Osteoblast (primary cell): ENCODE data around the gene CTNNA1. TPM values are rescaled to one million over a fixed set of nuclear protein-coding genes. Genes with fewer than 3 reads are reported as not detected.
A peak's percentile ranks its signal among the peaks of the same experiment; 100 is the strongest.
"Not testable (repeated sequence)": the region's sequence is repeated elsewhere in the genome, so short reads cannot be mapped to it uniquely, and the experiment has no call there.

Source experiments
- DNase-seq: peaks from one replicate; pipeline ENCODE4 v3.0.0; 2011; ENCODE audit warnings: low spot score, mixed read lengths; ENCODE audit not compliant: insufficient read length; ENCODE audit errors: missing footprints
- H2AFZ ChIP-seq: 2 replicates; pipeline ENCODE4 v1.6.0; 2011; ENCODE audit warnings: mild to moderate bottlenecking, low read length
- H3K27ac ChIP-seq: 2 replicates; pipeline ENCODE4 v1.5.1; 2011; ENCODE audit warnings: mild to moderate bottlenecking, low read depth, low read length, moderate library complexity
- H3K27me3 ChIP-seq: 2 replicates; pipeline ENCODE4 v1.6.0; 2012; ENCODE audit warnings: mild to moderate bottlenecking, control low read depth, inconsistent platforms, low read length, moderate library complexity; ENCODE audit not compliant: insufficient read depth
- H3K36me3 ChIP-seq: 2 replicates; pipeline ENCODE4 v1.5.1; 2011; ENCODE audit warnings: mild to moderate bottlenecking, low read length, control low read depth, moderate library complexity; ENCODE audit not compliant: insufficient read depth
- H3K4me1 ChIP-seq: 2 replicates; pipeline ENCODE4 v1.5.1; 2011; ENCODE audit warnings: mild to moderate bottlenecking, low read length, control low read depth, moderate library complexity; ENCODE audit not compliant: insufficient read depth
- H3K4me2 ChIP-seq: 2 replicates; pipeline ENCODE4 v1.6.0; 2011; ENCODE audit warnings: mild to moderate bottlenecking, low read length; ENCODE audit not compliant: insufficient read depth
- H3K4me3 ChIP-seq: fragments of 200-600 bp; sonication (generic); 3 replicates; pipeline ENCODE4 v1.5.1; 2012; ENCODE audit warnings: mild to moderate bottlenecking, low read length, inconsistent platforms; ENCODE audit not compliant: insufficient read depth
- H3K79me2 ChIP-seq: 2 replicates; pipeline ENCODE4 v1.6.0; 2012; ENCODE audit warnings: mild to moderate bottlenecking, low read length, control low read depth, inconsistent platforms; ENCODE audit not compliant: insufficient read depth
- H3K9me3 ChIP-seq: 2 replicates; pipeline ENCODE4 v1.5.1; 2011; ENCODE audit warnings: low read depth, low read length, control low read depth
- H4K20me1 ChIP-seq: 2 replicates; pipeline ENCODE4 v1.6.0; 2012; ENCODE audit warnings: mild to moderate bottlenecking, low read length, control low read depth; ENCODE audit not compliant: insufficient read depth
- CTCF ChIP-seq: IDR thresholded peaks from 2 replicates; pipeline ENCODE4 v1.5.1; 2011; ENCODE audit warnings: mild to moderate bottlenecking, low read depth, low read length, moderate library complexity; ENCODE audit errors: extremely low read depth
- total RNA-seq: library from RNA; depleted of rRNA; stranded (reverse); fragments of >200 nt; gene quantifications from 2 replicates; pipeline ENCODE4 v1.2.3, GENCODE V29; 2012

The CTNNA1 gene
- total RNA-seq, 1 donor, result 432 TPM

- Histone ChIP-seq H3K4me1 (peaks cover 13% of the 10 kb centered on the region), H4K20me1 (no peaks in the 10 kb centered on the region), H3K27ac (peak overlapping the region; percentile 29), H3K4me2 (no peak overlapping the region), H2AFZ (no peak overlapping the region), H3K36me3 (no peaks in the 10 kb centered on the region), H3K4me3 (no peak overlapping the region), H3K79me2 (no peaks in the 10 kb centered on the region), H3K9me3 (no peaks in the 10 kb centered on the region), H3K27me3 (peaks cover 4% of the 10 kb centered on the region)
- DNase-seq, result no peak
- no peak for TF ChIP-seq CTCF
These were observed 28.6 kb upstream of the CTNNA1 start for GRCh38 chr5:138724470-138725146.

GRCh38 chr5:138725153-138725817 lies 27.9 kb upstream of the CTNNA1 start:
- no peaks in the 10 kb centered on the region for H4K20me1 ChIP-seq
- H3K9me3 ChIP-seq, result no peaks in the 10 kb centered on the region
- peaks cover 4% of the 10 kb centered on the region for H3K27me3 ChIP-seq
- peak overlapping the region; percentile 4 for H3K4me3 ChIP-seq
- H3K4me1 ChIP-seq, result peaks cover 13% of the 10 kb centered on the region
- H3K36me3 ChIP-seq, result no peaks in the 10 kb centered on the region
- H3K79me2 ChIP-seq, result no peaks in the 10 kb centered on the region
- peak; percentile 49 for TF ChIP-seq CTCF
- no peak for DNase-seq
- peak overlapping the region; percentile 58 for H3K4me2 ChIP-seq
- H2AFZ ChIP-seq, result peak overlapping the region; percentile 69
- peak overlapping the region; percentile 44 for H3K27ac ChIP-seq

- Histone ChIP-seq H3K27ac (peak overlapping the region; percentile 44), H3K4me2 (peak overlapping the region; percentile 58), H3K27me3 (peaks cover 4% of the 10 kb centered on the region), H3K79me2 (no peaks in the 10 kb centered on the region), H4K20me1 (no peaks in the 10 kb centered on the region), H2AFZ (peak overlapping the region; percentile 69), H3K36me3 (no peaks in the 10 kb centered on the region), H3K4me1 (peaks cover 13% of the 10 kb centered on the region), H3K4me3 (peak overlapping the region; percentile 4), H3K9me3 (no peaks in the 10 kb centered on the region)
- DNase-seq, result no peak
- TF ChIP-seq CTCF, result no peak
These were observed 27.3 kb upstream of the CTNNA1 start for GRCh38 chr5:138725818-138726416.

- no peak overlapping the region for H2AFZ ChIP-seq
- H3K36me3 ChIP-seq, result no peaks in the 10 kb centered on the region
- no peak for TF ChIP-seq CTCF
These were observed 26.4 kb upstream of the CTNNA1 start for GRCh38 chr5:138726848-138727247.

GRCh38 chr5:138730496-138730895 lies 22.7 kb upstream of the CTNNA1 start:
- H3K4me3 ChIP-seq, H3K79me2 ChIP-seq, H3K9me3 ChIP-seq, H3K27me3 ChIP-seq, H3K4me1 ChIP-seq, H3K27ac ChIP-seq, H4K20me1 ChIP-seq, H3K36me3 ChIP-seq, H2AFZ ChIP-seq, DNase-seq, H3K4me2 ChIP-seq: not testable (repeated sequence)

More at GRCh38 chr5:138726848-138727247, 26.4 kb upstream of the CTNNA1 start:
- H3K4me1 ChIP-seq, result peaks cover 13% of the 10 kb centered on the region
- H3K27me3 ChIP-seq, result peaks cover 4% of the 10 kb centered on the region
- H3K4me3 ChIP-seq, result no peak overlapping the region
- no peak for DNase-seq
- H3K9me3 ChIP-seq, result no peaks in the 10 kb centered on the region
- H3K27ac ChIP-seq, result no peak overlapping the region
- H3K79me2 ChIP-seq, result no peaks in the 10 kb centered on the region
- H4K20me1 ChIP-seq, result no peaks in the 10 kb centered on the region
- H3K4me2 ChIP-seq, result no peak overlapping the region
